Esophagus muscularis mucosa (tissue), 3 donors: ENCODE results near the gene COL27A1.

Experiments used
- CTCF ChIP-seq, 3 experiments: fragments of 200-600 bp in 2 of 3; fragments of 450-650 bp in 1 of 3; sonication (generic) in 2 of 3; IDR thresholded peaks; one replicate each; pipeline ENCODE4 v1.5.1; 2017 to 2019; ENCODE audit warnings: antibody characterized with exemption in 3 of 3, mild to moderate bottlenecking in 2 of 3, moderate library complexity in 1 of 3
- POLR2A ChIP-seq: fragments of 450-650 bp; IDR thresholded peaks from one replicate; pipeline ENCODE4 v1.6.1; 2017; ENCODE audit warnings: antibody characterized with exemption, moderate library complexity, mild to moderate bottlenecking, low read depth
- POLR2AphosphoS5 ChIP-seq, 2 donors: sonication (generic); formaldehyde crosslinking; IDR thresholded peaks; one replicate each; pipeline ENCODE4 v1.6.1; 2017; ENCODE audit warnings: antibody characterized with exemption in 2 of 2

GRCh38 chr9:114153761-114154599 is 1.4 kb upstream of the COL27A1 start:
- TF ChIP-seq CTCF (IDR thresholded peaks at IDR 0.05) (no peak), POLR2A (no peak), POLR2AphosphoS5 (IDR thresholded peaks at IDR 0.05) (no peak)
